Ovary (tissue), 9 donors: ENCODE data around the gene KIF1A. TPM values are rescaled to one million over a fixed set of nuclear protein-coding genes. Genes with fewer than 3 reads are reported as not detected.
"Not testable (repeated sequence)": the region's sequence is repeated elsewhere in the genome, so short reads cannot be mapped to it uniquely, and the experiment has no call there.

Experiments used
- DNase-seq, 5 donors: peaks; one replicate each; pipeline ENCODE4 v3.0.0-alpha.2; 2019 to 2020
- H3K27ac ChIP-seq, 2 donors: fragments of 200-600 bp; one replicate each; pipeline versions ENCODE4 v1.5.1 to v1.8.0; 2019 to 2022
- H3K27me3 ChIP-seq: fragments of 200-600 bp; one replicate; pipeline ENCODE4 v1.8.0; 2022
- H3K36me3 ChIP-seq: fragments of 200-600 bp; sonication (generic); one replicate; pipeline ENCODE4 v1.5.1; 2019
- H3K4me1 ChIP-seq: one replicate; pipeline ENCODE4 v1.8.1; 2013; ENCODE audit warnings: mild to moderate bottlenecking, moderate library complexity; ENCODE audit not compliant: insufficient read depth
- H3K4me3 ChIP-seq: fragments of 200-600 bp; sonication (generic); one replicate; pipeline ENCODE4 v1.5.1; 2017
- H3K9me3 ChIP-seq, 2 donors: fragments of 200-600 bp in 1 of 2; sonication (generic) in 1 of 2; one replicate each; pipeline versions ENCODE4 v1.5.1 to v1.8.1; 2013 to 2019; ENCODE audit warnings: mild to moderate bottlenecking in 1 of 2, moderate library complexity in 1 of 2
- WGBS, 3 donors: extraction: QIAGEN DNeasy Blood & Tissue Kit in 1 of 3; methylation state at CpG; one replicate each; pipeline versions ENCODE4 v1.1.5 to v1.1.7; 2013 to 2017; 5-methylcytosine and 5-hydroxymethylcytosine counted together
- intact Hi-C, 4 donors: fragments of 100-400 bp; cut with DNase I; formaldehyde crosslinking; loops; one replicate each; pipeline versions ENCODE4 v1.11.0 to v1.15.1; 2022 to 2023
- polyA plus RNA-seq, 2 donors: library from polyadenylated mRNA; stranded (reverse); fragments of 200-250 nt in 1 of 2; fragments of 350-450 nt in 1 of 2; fragmentation: Illumina TruSeq in 1 of 2; extraction: RNeasy Lipid Tissue Mini Kit (QIAGEN cat#74804) in 1 of 2; gene quantifications; one replicate each; pipeline ENCODE4 v1.2.3, GENCODE V29; 2013 to 2014
- total RNA-seq, 7 donors: library from RNA; depleted of rRNA in 2 of 7; stranded (reverse); fragments of >200 nt in 2 of 7; fragmentation: NEBNext Ultra II Directional in 3 of 7; extraction: Animal tissue kit (Norgen Biotek cat#: 25700) in 3 of 7; gene quantifications; one replicate each; pipeline versions ENCODE4 v1.1.0 to v1.2.4, GENCODE V29; 2016 to 2023
- donor health status: DM: no; HTN: no; CAD: no; lungs with moderate emphysema.
- donor health status: DM: no; HTN: no; CAD: no.
- donor health status: Bipolar disorder and iron deficiency.
- donor health status: DM: yes; HTN: yes; CAD: no.
- donor health status: DM: no; HTN: no; CAD: no.
- donor health status: DM: yes; HTN: yes; CAD: no.

The KIF1A gene
- total and polyA plus RNA-seq, 9 donors = 0.48 to 4.4 (median 1.2) TPM

DNA sequence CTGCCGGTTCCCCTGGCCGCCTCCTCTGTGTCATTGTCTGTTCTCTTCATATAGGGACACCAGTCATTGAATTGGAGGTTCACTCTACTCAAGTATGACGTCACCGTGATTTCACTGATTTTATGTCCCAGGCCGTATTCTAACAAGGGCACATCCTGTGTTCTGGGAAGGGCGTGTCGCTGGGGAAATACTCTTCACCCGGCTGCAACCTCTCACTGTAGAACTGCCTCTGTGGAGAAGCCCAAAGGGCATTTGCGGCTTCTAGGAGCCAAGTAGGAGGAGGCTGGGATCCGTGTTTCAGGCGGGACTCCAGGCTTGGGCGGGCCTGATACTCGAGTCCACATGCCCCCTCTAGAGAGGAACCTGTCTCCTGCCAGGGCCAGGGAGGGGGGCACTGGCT is 123.5 kb downstream of the KIF1A start:
- H3K9me3 ChIP-seq, DNase-seq, H3K27me3 ChIP-seq, H3K36me3 ChIP-seq, H3K4me1 ChIP-seq, intact Hi-C loops, H3K4me3 ChIP-seq, H3K27ac ChIP-seq: not testable (repeated sequence)
- WGBS, 3 donors = 75% methylated on average over 5 of the region's 13 CpGs; no CpG with 5 or more reads in 2 of the 3 donors

- H3K9me3 ChIP-seq, H3K27ac ChIP-seq, H3K4me1 ChIP-seq, intact Hi-C loops, H3K4me3 ChIP-seq, DNase-seq, H3K27me3 ChIP-seq, H3K36me3 ChIP-seq: not testable (repeated sequence)
- no CpG with 5 or more reads among the region's 19 CpGs for WGBS, 3 donors
These were observed 124.4 kb downstream of the KIF1A start for GRCh38 chr2:240695593-240695992.

DNA sequence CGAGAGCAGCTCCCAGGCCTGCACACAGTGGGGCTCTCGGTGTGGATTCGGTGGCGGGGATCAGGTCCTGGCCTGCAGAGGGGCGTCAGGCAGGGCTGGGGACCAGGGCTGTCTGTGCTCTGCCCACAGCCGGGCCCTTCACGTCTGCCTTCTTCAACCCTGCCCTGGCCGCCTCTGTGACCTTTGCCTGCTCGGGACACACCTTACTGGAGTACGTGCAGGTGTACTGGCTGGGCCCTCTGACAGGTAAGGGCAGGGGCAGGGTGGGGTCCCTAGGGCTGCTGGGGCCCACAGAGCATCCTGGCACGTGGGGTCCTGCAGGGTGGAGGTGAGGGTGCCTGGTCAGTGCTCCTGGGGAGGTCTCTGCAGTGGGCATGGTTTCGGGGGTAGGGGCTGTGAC is 125.7 kb downstream of the KIF1A start:
- H3K27me3 ChIP-seq, H3K4me1 ChIP-seq, intact Hi-C loops, H3K27ac ChIP-seq, H3K4me3 ChIP-seq, H3K36me3 ChIP-seq, DNase-seq, H3K9me3 ChIP-seq: not testable (repeated sequence)
- WGBS, 3 donors = no CpG with 5 or more reads among the region's 12 CpGs

GRCh38 chr2:240692583-240693561 is 127.1 kb downstream of the KIF1A start:
- WGBS, 3 donors = 63 to 85% (median 75%) methylated on average over 4 to 18 of the region's 34 CpGs
- intact Hi-C loops, H3K9me3 ChIP-seq, H3K4me3 ChIP-seq, H3K27me3 ChIP-seq, DNase-seq, H3K36me3 ChIP-seq, H3K27ac ChIP-seq, H3K4me1 ChIP-seq: not testable (repeated sequence)

GRCh38 chr2:240691631-240692420 is 128.2 kb downstream of the KIF1A start, which contains the start of gene AQP12A:
AQP12A (plus strand) TSS chr2:240691866; CDS start chr2:240691914, 48 bp downstream.
- H3K4me1 ChIP-seq, intact Hi-C loops, H3K27ac ChIP-seq, DNase-seq, H3K4me3 ChIP-seq, H3K9me3 ChIP-seq, H3K27me3 ChIP-seq, H3K36me3 ChIP-seq: not testable (repeated sequence)
- 86 to 89% methylated on average over 21 to 31 of the region's 37 CpGs; no CpG with 5 or more reads in 1 of the 3 donors for WGBS, 3 donors

GRCh38 chr2:240691075-240691427 is 129.0 kb downstream of the KIF1A start:
- H3K9me3 ChIP-seq, H3K36me3 ChIP-seq, H3K4me1 ChIP-seq, H3K27me3 ChIP-seq, H3K4me3 ChIP-seq, DNase-seq, intact Hi-C loops, H3K27ac ChIP-seq: not testable (repeated sequence)
- WGBS, 3 donors = 56% methylated on average over 1 of the region's 2 CpGs; no CpG with 5 or more reads in 2 of the 3 donors

GRCh38 chr2:240690421-240691074 is 129.5 kb downstream of the KIF1A start:
- H3K36me3 ChIP-seq, intact Hi-C loops, H3K27ac ChIP-seq, H3K4me3 ChIP-seq, H3K27me3 ChIP-seq, DNase-seq, H3K4me1 ChIP-seq, H3K9me3 ChIP-seq: not testable (repeated sequence)
- WGBS, 3 donors = 79 to 87% (median 83%) methylated on average over 4 to 10 of the region's 18 CpGs
